ENCODE measurements around the gene TMEM273. TPM values are rescaled to one million over a fixed set of nuclear protein-coding genes. Genes with fewer than 3 reads are reported as not detected.

Gene TMEM273
- polyA plus RNA-seq, 2 donors = 3.8 to 4.7 TPM

- WGBS, 2 donors = 79 to 84% methylated on average over 4 of the region's 4 CpGs
- Histone ChIP-seq H3K4me3 (ENCODE audit: low read depth in 1 of 2, low read length in 2 of 2) (no peak overlapping the region), H3K9me3 (ENCODE audit: control insufficient read depth in 2 of 2, insufficient read depth in 1 of 2, low read depth in 1 of 2, low read length in 1 of 2) (no peaks in the 10 kb centered on the region), H3K27ac (ENCODE audit: low read depth in 2 of 2, low read length in 1 of 2) (no peak overlapping the region), H3K36me3 (ENCODE audit: control insufficient read depth in 2 of 2, insufficient read depth in 2 of 2, low read length in 1 of 2) (no peaks in the 10 kb centered on the region), H3K27me3 (ENCODE audit: control insufficient read depth in 1 of 2, insufficient read depth in 2 of 2, low read length in 2 of 2) (no peaks in the 10 kb centered on the region), H3K4me1 (ENCODE audit: control insufficient read depth in 2 of 2, insufficient read depth in 2 of 2, low read length in 1 of 2) (no peaks in the 10 kb centered on the region)
Observed at GRCh38 chr10:49173853-49174252, 14.3 kb downstream of the TMEM273 start.

GRCh38 chr10:49173201-49173772 is 14.9 kb downstream of the TMEM273 start:
- WGBS, 2 donors = 80 to 94% methylated on average over 11 of the region's 11 CpGs
- Histone ChIP-seq H3K27me3 (ENCODE audit: control insufficient read depth in 1 of 2, insufficient read depth in 2 of 2, low read length in 2 of 2) (no peaks in the 10 kb centered on the region), H3K4me3 (ENCODE audit: low read depth in 1 of 2, low read length in 2 of 2) (no peak overlapping the region), H3K27ac (ENCODE audit: low read depth in 2 of 2, low read length in 1 of 2) (no peak overlapping the region), H3K9me3 (ENCODE audit: control insufficient read depth in 2 of 2, insufficient read depth in 1 of 2, low read depth in 1 of 2, low read length in 1 of 2) (no peaks in the 10 kb centered on the region), H3K4me1 (ENCODE audit: control insufficient read depth in 2 of 2, insufficient read depth in 2 of 2, low read length in 1 of 2) (peaks cover 0 to under 1% of the 10 kb centered on the region in 2 donors), H3K36me3 (ENCODE audit: control insufficient read depth in 2 of 2, insufficient read depth in 2 of 2, low read length in 1 of 2) (no peaks in the 10 kb centered on the region)

GRCh38 chr10:49172777-49173132 is 15.4 kb downstream of the TMEM273 start:
- no peaks in the 10 kb centered on the region for H3K36me3 ChIP-seq (ENCODE audit: control insufficient read depth in 2 of 2, insufficient read depth in 2 of 2, low read length in 1 of 2)
- no peaks in the 10 kb centered on the region for H3K27me3 ChIP-seq (ENCODE audit: control insufficient read depth in 1 of 2, insufficient read depth in 2 of 2, low read length in 2 of 2)
- 84 to 93% methylated on average over 3 of the region's 3 CpGs for WGBS, 2 donors
- H3K4me3 ChIP-seq (ENCODE audit: low read depth in 1 of 2, low read length in 2 of 2) = no peak overlapping the region
- H3K27ac ChIP-seq (ENCODE audit: low read depth in 2 of 2, low read length in 1 of 2) = no peak overlapping the region
- H3K9me3 ChIP-seq (ENCODE audit: control insufficient read depth in 2 of 2, insufficient read depth in 1 of 2, low read depth in 1 of 2, low read length in 1 of 2) = no peaks in the 10 kb centered on the region
- H3K4me1 ChIP-seq (ENCODE audit: control insufficient read depth in 2 of 2, insufficient read depth in 2 of 2, low read length in 1 of 2) = peaks cover 0 to 3% of the 10 kb centered on the region in 2 donors

- H3K4me3 ChIP-seq (ENCODE audit: low read depth in 1 of 2, low read length in 2 of 2) = no peak overlapping the region
- H3K36me3 ChIP-seq (ENCODE audit: control insufficient read depth in 2 of 2, insufficient read depth in 2 of 2, low read length in 1 of 2) = no peaks in the 10 kb centered on the region
- WGBS, 2 donors = 87 to 90% methylated on average over 4 of the region's 4 CpGs
- H3K27ac ChIP-seq (ENCODE audit: low read depth in 2 of 2, low read length in 1 of 2) = no peak overlapping the region
- no peaks in the 10 kb centered on the region for H3K27me3 ChIP-seq (ENCODE audit: control insufficient read depth in 1 of 2, insufficient read depth in 2 of 2, low read length in 2 of 2)
- peaks cover 0 to 3% of the 10 kb centered on the region in 2 donors for H3K4me1 ChIP-seq (ENCODE audit: control insufficient read depth in 2 of 2, insufficient read depth in 2 of 2, low read length in 1 of 2)
- H3K9me3 ChIP-seq (ENCODE audit: control insufficient read depth in 2 of 2, insufficient read depth in 1 of 2, low read depth in 1 of 2, low read length in 1 of 2) = no peaks in the 10 kb centered on the region
Observed at GRCh38 chr10:49172061-49172776, 16.0 kb downstream of the TMEM273 start.

- Histone ChIP-seq H3K4me3 (ENCODE audit: low read depth in 1 of 2, low read length in 2 of 2) (no peak overlapping the region), H3K4me1 (ENCODE audit: control insufficient read depth in 2 of 2, insufficient read depth in 2 of 2, low read length in 1 of 2) (peaks cover 0 to 3% of the 10 kb centered on the region in 2 donors), H3K27ac (ENCODE audit: low read depth in 2 of 2, low read length in 1 of 2) (no peak overlapping the region), H3K27me3 (ENCODE audit: control insufficient read depth in 1 of 2, insufficient read depth in 2 of 2, low read length in 2 of 2) (no peaks in the 10 kb centered on the region), H3K9me3 (ENCODE audit: control insufficient read depth in 2 of 2, insufficient read depth in 1 of 2, low read depth in 1 of 2, low read length in 1 of 2) (no peaks in the 10 kb centered on the region), H3K36me3 (ENCODE audit: control insufficient read depth in 2 of 2, insufficient read depth in 2 of 2, low read length in 1 of 2) (no peaks in the 10 kb centered on the region)
- 72 to 85% methylated on average over 7 of the region's 7 CpGs for WGBS, 2 donors
Observed at GRCh38 chr10:49171326-49172060, 16.7 kb downstream of the TMEM273 start.

- H3K9me3 ChIP-seq (ENCODE audit: control insufficient read depth in 2 of 2, insufficient read depth in 1 of 2, low read depth in 1 of 2, low read length in 1 of 2) = no peaks in the 10 kb centered on the region
- whole genome bisulfite sequencing, 2 donors = 71 to 79% methylated on average over 6 of the region's 6 CpGs
- H3K27ac ChIP-seq (ENCODE audit: low read depth in 2 of 2, low read length in 1 of 2) = no peak overlapping the region
- no peaks in the 10 kb centered on the region for H3K36me3 ChIP-seq (ENCODE audit: control insufficient read depth in 2 of 2, insufficient read depth in 2 of 2, low read length in 1 of 2)
- H3K4me1 ChIP-seq (ENCODE audit: control insufficient read depth in 2 of 2, insufficient read depth in 2 of 2, low read length in 1 of 2) = peaks cover 0 to 3% of the 10 kb centered on the region in 2 donors
- no peak overlapping the region for H3K4me3 ChIP-seq (ENCODE audit: low read depth in 1 of 2, low read length in 2 of 2)
- no peaks in the 10 kb centered on the region for H3K27me3 ChIP-seq (ENCODE audit: control insufficient read depth in 1 of 2, insufficient read depth in 2 of 2, low read length in 2 of 2)
Observed at GRCh38 chr10:49170632-49171325, 17.4 kb downstream of the TMEM273 start.

GRCh38 chr10:49169776-49170175 is 18.4 kb downstream of the TMEM273 start:
- Histone ChIP-seq H3K36me3 (ENCODE audit: control insufficient read depth in 2 of 2, insufficient read depth in 2 of 2, low read length in 1 of 2) (no peaks in the 10 kb centered on the region), H3K4me1 (ENCODE audit: control insufficient read depth in 2 of 2, insufficient read depth in 2 of 2, low read length in 1 of 2) (peaks cover 0 to 3% of the 10 kb centered on the region in 2 donors), H3K4me3 (ENCODE audit: low read depth in 1 of 2, low read length in 2 of 2) (no peak overlapping the region), H3K27me3 (ENCODE audit: control insufficient read depth in 1 of 2, insufficient read depth in 2 of 2, low read length in 2 of 2) (no peaks in the 10 kb centered on the region), H3K27ac (ENCODE audit: low read depth in 2 of 2, low read length in 1 of 2) (no peak overlapping the region), H3K9me3 (ENCODE audit: control insufficient read depth in 2 of 2, insufficient read depth in 1 of 2, low read depth in 1 of 2, low read length in 1 of 2) (no peaks in the 10 kb centered on the region)
- 67 to 82% methylated on average over 4 of the region's 4 CpGs for WGBS, 2 donors

- Histone ChIP-seq H3K9me3 (ENCODE audit: control insufficient read depth in 2 of 2, insufficient read depth in 1 of 2, low read depth in 1 of 2, low read length in 1 of 2) (no peaks in the 10 kb centered on the region), H3K27me3 (ENCODE audit: control insufficient read depth in 1 of 2, insufficient read depth in 2 of 2, low read length in 2 of 2) (no peaks in the 10 kb centered on the region), H3K27ac (ENCODE audit: low read depth in 2 of 2, low read length in 1 of 2) (no peak overlapping the region), H3K4me3 (ENCODE audit: low read depth in 1 of 2, low read length in 2 of 2) (no peak overlapping the region), H3K4me1 (ENCODE audit: control insufficient read depth in 2 of 2, insufficient read depth in 2 of 2, low read length in 1 of 2) (peaks cover 0 to 3% of the 10 kb centered on the region in 2 donors), H3K36me3 (ENCODE audit: control insufficient read depth in 2 of 2, insufficient read depth in 2 of 2, low read length in 1 of 2) (no peaks in the 10 kb centered on the region)
- 87% methylated on average over 6 of the region's 6 CpGs for WGBS, 2 donors
Observed at GRCh38 chr10:49168831-49169500, 19.2 kb downstream of the TMEM273 start.

GRCh38 chr10:49168171-49168540 is 20.0 kb downstream of the TMEM273 start:
- Histone ChIP-seq H3K9me3 (ENCODE audit: control insufficient read depth in 2 of 2, insufficient read depth in 1 of 2, low read depth in 1 of 2, low read length in 1 of 2) (no peaks in the 10 kb centered on the region), H3K36me3 (ENCODE audit: control insufficient read depth in 2 of 2, insufficient read depth in 2 of 2, low read length in 1 of 2) (no peaks in the 10 kb centered on the region), H3K4me1 (ENCODE audit: control insufficient read depth in 2 of 2, insufficient read depth in 2 of 2, low read length in 1 of 2) (peaks cover 0 to 3% of the 10 kb centered on the region in 2 donors), H3K4me3 (ENCODE audit: low read depth in 1 of 2, low read length in 2 of 2) (no peak overlapping the region), H3K27me3 (ENCODE audit: control insufficient read depth in 1 of 2, insufficient read depth in 2 of 2, low read length in 2 of 2) (no peaks in the 10 kb centered on the region), H3K27ac (ENCODE audit: low read depth in 2 of 2, low read length in 1 of 2) (no peak overlapping the region)
- 86 to 93% methylated on average over 3 to 4 of the region's 4 CpGs for WGBS, 2 donors
